ENCODE data around the gene MARCO.
"Not testable (repeated sequence)": the region's sequence is repeated elsewhere in the genome, so short reads cannot be mapped to it uniquely, and the experiment has no call there.

Gene MARCO

GRCh38 chr2:118932949-118933348 is 9.0 kb upstream of the MARCO start:
- DNase-seq, result no peak

GRCh38 chr2:118936306-118936705 is 5.7 kb upstream of the MARCO start:
- DNase-seq, result no peak

- no peak for DNase-seq
Measured at GRCh38 chr2:118936936-118937335, 5.1 kb upstream of the MARCO start.

GRCh38 chr2:118937817-118938216 is 4.2 kb upstream of the MARCO start:
- no peak for DNase-seq

GRCh38 chr2:118939994-118940393 is 2.0 kb upstream of the MARCO start:
- no peak for DNase-seq

- DNase-seq, result no peak
Measured at GRCh38 chr2:118940486-118941120, 1.4 kb upstream of the MARCO start.

- DNase-seq, result no peak
Measured at GRCh38 chr2:118943286-118943685, 1.3 kb downstream of the MARCO start.

- no peak for DNase-seq
Measured at GRCh38 chr2:118945881-118946280, 3.9 kb downstream of the MARCO start.

- DNase-seq, result not testable (repeated sequence)
Measured at GRCh38 chr2:118948266-118948665, 6.3 kb downstream of the MARCO start.

- DNase-seq, result no peak
Measured at GRCh38 chr2:118954297-118955060, 12.5 kb downstream of the MARCO start.

GRCh38 chr2:118965737-118966136 is 23.7 kb downstream of the MARCO start:
- no peak for DNase-seq

GRCh38 chr2:118967124-118967880 is 25.3 kb downstream of the MARCO start:
- DNase-seq, result no peak

- no peak for DNase-seq
Measured at GRCh38 chr2:118968042-118968441, 26.0 kb downstream of the MARCO start.

GRCh38 chr2:118968961-118969733 is 27.2 kb downstream of the MARCO start:
- no peak for DNase-seq

- DNase-seq, result no peak
Measured at GRCh38 chr2:118969734-118970395, 27.9 kb downstream of the MARCO start.

- DNase-seq, result no peak
Measured at GRCh38 chr2:118970396-118971135, 28.6 kb downstream of the MARCO start.

- no peak for DNase-seq
Measured at GRCh38 chr2:118971245-118972122, 29.5 kb downstream of the MARCO start.

- DNase-seq, result no peak
Measured at GRCh38 chr2:118973542-118973951, 31.6 kb downstream of the MARCO start.

GRCh38 chr2:118974103-118974993 is 32.4 kb downstream of the MARCO start:
- no peak for DNase-seq

GRCh38 chr2:118975133-118975532 is 33.1 kb downstream of the MARCO start:
- DNase-seq, result no peak

All from activated CD4-positive, alpha-beta T cell treated with anti-CD3 and anti-CD28 coated beads, Interleukin-2, amount 50 U/mL, for 48 hours (primary cell).